Progenitor cell of endocrine pancreas (in vitro differentiated cells): ENCODE data around the gene ADK. TPM values are rescaled to one million over a fixed set of nuclear protein-coding genes. Genes with fewer than 3 reads are reported as not detected.

Source experiments
- DNase-seq: peaks from one replicate; pipeline ENCODE4 v3.0.0; 2021; ENCODE audit warnings: low spot score; ENCODE audit not compliant: unreplicated experiment
- H3K27ac Mint-ChIP-seq: 2 replicates; pipeline ENCODE4 v1.8.0; 2021; ENCODE audit warnings: mild to moderate bottlenecking, moderate library complexity, mixed read lengths
- H3K27me3 Mint-ChIP-seq: 2 replicates; pipeline ENCODE4 v1.8.0; 2021; ENCODE audit warnings: mixed read lengths
- H3K36me3 Mint-ChIP-seq: 2 replicates; pipeline ENCODE4 v1.8.0; 2022; ENCODE audit warnings: mixed read lengths; ENCODE audit not compliant: insufficient read depth
- H3K4me1 Mint-ChIP-seq: 2 replicates; pipeline ENCODE4 v1.8.0; 2021; ENCODE audit warnings: low read depth, mixed read lengths
- H3K4me3 Mint-ChIP-seq: 2 replicates; pipeline ENCODE4 v1.8.0; 2021; ENCODE audit warnings: low read depth, mild to moderate bottlenecking, moderate library complexity, mixed read lengths
- H3K9me3 Mint-ChIP-seq: 2 replicates; pipeline ENCODE4 v1.8.0; 2021; ENCODE audit warnings: low read depth, mixed read lengths
- long read RNA-seq: library from polyadenylated mRNA; unstranded; transcript quantifications from one replicate; pipeline ENCODE4 v2.0.0, GENCODE V29; 2020
- total RNA-seq: library from RNA; stranded (reverse); gene quantifications from 2 replicates; pipeline ENCODE4 v1.2.1, GENCODE V29; 2021
- TF ChIP-seq, protein P1 (sequence below): fragments of 200-600 bp; sonication (generic); IDR thresholded peaks from one replicate; pipeline ENCODE4 v1.5.0; 2021; ENCODE audit warnings: antibody characterized with exemption, mild to moderate bottlenecking; ENCODE audit not compliant: unreplicated experiment

The ADK gene
- 20.7 and 24.4 TPM in 2 replicates for total RNA-seq
- long read RNA-seq, transcript ADK-202 (11 exons, 2,083 nt): major isoform, 32 of 80 reads
- long read RNA-seq, transcript ADK-201 (11 exons, 1,169 nt): minor isoform, 24 of 80 reads
- long read RNA-seq, partial matches to known transcripts: 7 of 80 reads
- long read RNA-seq, other reads (novel, unspliced or antisense): 16 of 80 reads

DNA sequence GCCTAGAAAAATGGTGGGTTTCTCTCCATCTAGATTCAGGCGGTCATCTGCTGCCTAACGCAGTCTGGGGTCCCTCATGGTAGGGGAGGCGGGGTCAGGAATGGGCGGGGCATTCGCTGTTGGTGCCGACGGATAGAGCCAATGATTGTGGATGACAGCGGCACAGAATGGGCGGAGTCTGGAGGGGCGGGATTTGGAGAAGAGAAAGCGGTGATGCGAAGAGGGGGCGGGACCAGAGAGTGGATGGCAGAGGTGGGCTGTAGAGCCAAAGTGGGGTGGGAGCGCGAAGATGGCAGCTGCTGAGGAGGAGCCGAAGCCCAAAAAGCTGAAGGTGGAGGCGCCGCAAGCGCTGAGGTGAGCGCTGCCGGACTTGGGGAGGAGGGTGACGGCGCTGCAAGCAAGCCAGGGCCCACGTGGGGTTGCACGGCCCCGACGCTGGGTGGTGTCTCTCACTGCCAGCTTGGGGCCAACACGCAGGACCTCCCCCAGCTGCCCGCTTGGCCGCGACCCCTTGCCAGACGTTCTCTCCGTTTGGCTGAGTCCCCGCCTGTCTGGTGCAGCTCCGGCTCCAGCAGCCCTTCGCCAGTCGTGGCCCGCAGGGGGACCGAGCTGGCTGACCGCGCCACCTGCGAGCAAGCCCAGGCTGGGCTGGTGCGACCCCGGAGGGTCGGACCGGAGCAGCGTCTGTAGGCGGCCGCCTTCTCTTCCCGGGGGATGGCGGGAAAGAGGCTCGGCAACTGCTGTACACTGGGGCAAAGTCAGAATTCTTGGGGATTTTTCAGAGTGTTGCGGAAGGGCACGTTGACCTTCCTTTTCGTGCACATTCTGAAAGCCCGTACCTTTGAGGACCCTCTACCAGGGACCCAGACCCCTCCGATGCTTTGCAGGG, at the start of gene ADK:
Gene ADK, plus strand, starts transcription at position 232 of the 889 bp plus-strand sequence. Its CDS starts 58 bp downstream, at position 290.
- H3K27me3 Mint-ChIP-seq: no peaks in the 10 kb centered on the region
- peak; percentile 98 for DNase-seq
- peaks cover 11% of the 10 kb centered on the region for H3K4me1 Mint-ChIP-seq
- peaks cover 2% of the 10 kb centered on the region for H3K36me3 Mint-ChIP-seq
- H3K27ac Mint-ChIP-seq: no peak within 1 kb of the TSS
- no peak within 1 kb of the TSS for H3K4me3 Mint-ChIP-seq
- TF ChIP-seq, protein P1, sequence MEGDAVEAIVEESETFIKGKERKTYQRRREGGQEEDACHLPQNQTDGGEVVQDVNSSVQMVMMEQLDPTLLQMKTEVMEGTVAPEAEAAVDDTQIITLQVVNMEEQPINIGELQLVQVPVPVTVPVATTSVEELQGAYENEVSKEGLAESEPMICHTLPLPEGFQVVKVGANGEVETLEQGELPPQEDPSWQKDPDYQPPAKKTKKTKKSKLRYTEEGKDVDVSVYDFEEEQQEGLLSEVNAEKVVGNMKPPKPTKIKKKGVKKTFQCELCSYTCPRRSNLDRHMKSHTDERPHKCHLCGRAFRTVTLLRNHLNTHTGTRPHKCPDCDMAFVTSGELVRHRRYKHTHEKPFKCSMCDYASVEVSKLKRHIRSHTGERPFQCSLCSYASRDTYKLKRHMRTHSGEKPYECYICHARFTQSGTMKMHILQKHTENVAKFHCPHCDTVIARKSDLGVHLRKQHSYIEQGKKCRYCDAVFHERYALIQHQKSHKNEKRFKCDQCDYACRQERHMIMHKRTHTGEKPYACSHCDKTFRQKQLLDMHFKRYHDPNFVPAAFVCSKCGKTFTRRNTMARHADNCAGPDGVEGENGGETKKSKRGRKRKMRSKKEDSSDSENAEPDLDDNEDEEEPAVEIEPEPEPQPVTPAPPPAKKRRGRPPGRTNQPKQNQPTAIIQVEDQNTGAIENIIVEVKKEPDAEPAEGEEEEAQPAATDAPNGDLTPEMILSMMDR: peak; percentile 58
- no peaks in the 10 kb centered on the region for H3K9me3 Mint-ChIP-seq

DNA sequence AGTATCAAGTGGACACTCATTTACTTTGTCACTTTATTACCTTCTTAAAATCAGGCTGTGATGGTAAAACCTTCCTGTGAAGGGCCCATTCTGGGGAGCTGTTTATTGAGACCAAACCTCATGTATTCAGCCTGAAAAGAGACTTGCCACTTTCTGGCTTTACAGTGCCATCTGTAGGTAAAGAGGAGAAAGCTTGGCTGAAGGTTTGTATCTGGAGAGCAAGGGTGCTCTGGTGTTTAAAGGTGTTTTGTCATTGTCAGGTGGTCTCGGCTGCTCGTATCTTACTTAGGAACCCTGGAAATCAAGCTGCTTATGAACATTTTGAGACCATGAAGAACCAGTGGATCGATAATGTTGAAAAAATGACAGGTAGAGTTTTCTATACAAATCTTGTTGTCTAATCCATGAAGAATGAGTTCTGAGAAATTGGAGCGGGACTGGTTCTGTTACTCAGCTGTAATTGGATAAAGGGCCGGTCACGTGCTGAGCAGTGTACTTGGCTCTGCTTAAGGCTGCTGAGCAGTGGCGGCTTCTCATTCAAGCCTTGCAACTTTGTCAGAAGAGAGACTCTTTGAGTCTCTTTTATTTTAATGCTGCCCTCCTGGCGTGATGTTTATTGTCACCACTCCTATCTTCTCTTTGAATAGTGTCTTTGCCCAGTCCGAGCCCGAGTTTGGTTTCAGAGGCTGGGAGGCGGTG, 47.3 kb upstream of the ADK start:
- H3K36me3 Mint-ChIP-seq: peaks cover 40% of the 10 kb centered on the region
- H3K4me3 Mint-ChIP-seq: no peak overlapping the region
- DNase-seq: no peak
- TF ChIP-seq, protein P1: peak; percentile 54
- H3K27ac Mint-ChIP-seq: no peak overlapping the region
- H3K9me3 Mint-ChIP-seq: no peaks in the 10 kb centered on the region
- no peaks in the 10 kb centered on the region for H3K27me3 Mint-ChIP-seq
- H3K4me1 Mint-ChIP-seq: peaks cover 6% of the 10 kb centered on the region

DNA sequence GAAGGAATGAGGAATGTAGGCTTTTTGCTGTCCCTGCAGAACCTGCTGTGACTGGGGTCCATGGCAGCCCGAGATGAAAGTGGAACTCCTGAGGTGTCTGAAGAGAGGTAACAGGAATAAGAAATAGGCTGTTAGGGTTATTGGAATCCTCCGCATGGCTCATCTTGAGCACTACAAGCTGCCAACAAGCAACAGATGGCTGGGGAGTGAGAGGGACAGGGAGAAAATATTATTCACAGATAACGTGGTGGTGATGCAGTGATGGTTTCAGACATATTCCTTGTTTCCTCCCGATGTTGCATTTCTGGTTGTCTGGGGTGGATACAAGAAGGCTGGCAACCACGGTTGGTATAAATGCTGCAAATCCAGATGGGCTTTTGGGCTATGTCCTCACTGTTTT, 46.5 kb upstream of the ADK start:
- no peaks in the 10 kb centered on the region for H3K4me1 Mint-ChIP-seq
- H3K9me3 Mint-ChIP-seq: no peaks in the 10 kb centered on the region

DNA sequence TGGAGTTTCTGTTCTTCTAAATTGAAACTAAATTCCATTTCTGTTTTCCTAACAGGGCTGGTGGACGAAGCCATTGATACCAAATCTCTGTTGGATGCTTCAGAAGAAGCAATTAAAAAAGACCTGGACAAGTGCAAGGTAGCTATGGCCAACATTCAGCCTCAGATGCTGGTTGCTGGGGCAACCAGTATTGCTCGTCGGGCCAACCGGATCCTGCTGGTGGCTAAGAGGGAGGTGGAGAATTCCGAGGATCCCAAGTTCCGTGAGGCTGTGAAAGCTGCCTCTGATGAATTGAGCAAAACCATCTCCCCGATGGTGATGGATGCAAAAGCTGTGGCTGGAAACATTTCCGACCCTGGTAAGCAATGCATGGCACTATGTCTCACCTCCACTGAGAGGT, 46.0 kb upstream of the ADK start:
- no peak overlapping the region for H3K27ac Mint-ChIP-seq
- H3K36me3 Mint-ChIP-seq: peaks cover 34% of the 10 kb centered on the region
- H3K9me3 Mint-ChIP-seq: no peaks in the 10 kb centered on the region

More for the DNA sequence above, 46.5 kb upstream of the ADK start:
- TF ChIP-seq, protein P1: no peak
- Mint-ChIP-seq H3K36me3 (peaks cover 37% of the 10 kb centered on the region), H3K4me3 (no peak overlapping the region), H3K27ac (no peak overlapping the region), H3K27me3 (no peaks in the 10 kb centered on the region)
- DNase-seq: no peak

More for the DNA sequence above, 46.0 kb upstream of the ADK start:
- H3K4me1 Mint-ChIP-seq: no peaks in the 10 kb centered on the region
- DNase-seq: no peak
- TF ChIP-seq, protein P1: no peak
- H3K27me3 Mint-ChIP-seq: no peaks in the 10 kb centered on the region
- H3K4me3 Mint-ChIP-seq: no peak overlapping the region
